Midbrain (tissue), 1 donor: Measurements from ENCODE around the gene PDE12.
A peak's percentile ranks its signal among the peaks of the same experiment; 100 is the strongest.
"Not testable (repeated sequence)": the region's sequence is repeated elsewhere in the genome, so short reads cannot be mapped to it uniquely, and the experiment has no call there.

Experiments
- DNase-seq: peaks from one replicate; lab custom pipeline; 2025; lab: John Stamatoyannopoulos, UW

The PDE12 gene

GRCh38 chr3:57586778-57587177 lies 30.7 kb downstream of the PDE12 start:
- no peak for DNase-seq

- no peak for DNase-seq
These were observed 31.8 kb downstream of the PDE12 start for GRCh38 chr3:57587905-57588304.

- no peak for DNase-seq
These were observed 36.2 kb downstream of the PDE12 start for GRCh38 chr3:57592306-57592705.

- DNase-seq: no peak
These were observed 38.1 kb downstream of the PDE12 start for GRCh38 chr3:57594144-57594543.

GRCh38 chr3:57594576-57594975 lies 38.5 kb downstream of the PDE12 start:
- no peak for DNase-seq

GRCh38 chr3:57596495-57597126 lies 40.5 kb downstream of the PDE12 start:
- DNase-seq: peak; percentile 52

- peak; percentile 99 for DNase-seq
These were observed 41.3 kb downstream of the PDE12 start, which contains the start of gene ARF4 for GRCh38 chr3:57597127-57597923. ARF4 (minus strand) TSS chr3:57597344; CDS start chr3:57597140, 204 bp downstream.

GRCh38 chr3:57598765-57599360 lies 42.8 kb downstream of the PDE12 start:
- no peak for DNase-seq

GRCh38 chr3:57600195-57600594 lies 44.1 kb downstream of the PDE12 start:
- no peak for DNase-seq

- DNase-seq: no peak
These were observed 48.9 kb downstream of the PDE12 start for GRCh38 chr3:57604971-57605370.

- DNase-seq: no peak
These were observed 49.6 kb downstream of the PDE12 start for GRCh38 chr3:57605683-57606082.

GRCh38 chr3:57611870-57612269 lies 55.8 kb downstream of the PDE12 start:
- DNase-seq: not testable (repeated sequence)

GRCh38 chr3:57616233-57616632 lies 60.2 kb downstream of the PDE12 start:
- DNase-seq: no peak
